Inflammatory macrophage (primary cell): ENCODE results near the gene SEMA3B.
"Not testable (repeated sequence)": the region's sequence is repeated elsewhere in the genome, so short reads cannot be mapped to it uniquely, and the experiment has no call there.

ENCODE experiments used
- DNase-seq, 2 donors: peaks; one replicate each; pipeline ENCODE4 v3.0.0-alpha.2; 2020 to 2022

SEMA3B gene

GRCh38 chr3:50294089-50294488 is 25.1 kb downstream of the SEMA3B start:
- DNase-seq, result no peak

GRCh38 chr3:50294492-50295403 is 25.8 kb downstream of the SEMA3B start:
- no peak for DNase-seq

DNA sequence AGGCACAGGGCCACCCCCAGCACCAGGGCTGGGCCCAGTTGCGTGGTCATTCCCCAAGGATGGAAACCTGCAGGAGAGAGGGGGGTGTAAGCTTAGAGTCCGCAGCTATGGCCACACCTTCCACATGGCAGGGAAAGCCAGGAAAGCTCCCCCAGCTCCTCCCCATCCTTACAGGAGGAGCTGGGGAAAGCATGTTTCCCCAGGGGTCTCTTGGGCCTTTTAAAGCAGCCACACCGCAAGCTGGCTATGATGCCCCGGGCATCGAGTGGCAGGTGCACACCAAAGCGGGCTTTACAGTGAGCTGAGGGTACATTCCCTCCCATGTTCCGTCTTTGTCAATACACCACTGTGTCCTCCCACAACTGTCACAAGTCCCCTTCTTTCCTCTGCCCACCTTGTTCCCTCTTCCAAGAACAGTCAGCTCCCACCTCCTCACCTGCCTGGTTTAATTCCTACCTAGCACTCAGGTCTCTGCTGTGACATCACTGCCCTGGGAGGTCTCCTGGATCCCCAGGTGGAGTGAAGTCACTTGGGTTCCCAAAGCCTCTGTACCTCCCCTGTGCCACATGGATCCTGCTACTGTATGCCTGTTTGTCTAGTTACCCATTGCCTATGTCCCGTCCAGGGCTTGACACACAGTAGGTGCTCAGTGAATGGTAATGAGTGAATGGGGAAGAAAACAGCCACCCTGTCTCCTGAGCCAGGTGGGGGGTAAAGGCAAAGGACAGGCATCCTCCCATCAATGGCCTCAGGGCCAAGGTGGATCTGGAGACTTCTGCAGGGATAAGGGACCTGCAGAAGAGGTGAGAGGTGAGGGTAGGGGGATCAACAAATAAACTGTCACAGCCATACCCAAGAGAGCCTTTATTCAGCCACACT is 26.8 kb downstream of the SEMA3B start:
- DNase-seq, result no peak

GRCh38 chr3:50296721-50297383 is 27.9 kb downstream of the SEMA3B start:
- DNase-seq, result no peak

GRCh38 chr3:50297384-50297775 is 28.4 kb downstream of the SEMA3B start:
- no peak for DNase-seq

GRCh38 chr3:50297896-50298725 is 29.2 kb downstream of the SEMA3B start:
- DNase-seq, result peak in 1 of 2 donors; percentile 27

- peak; percentile 99 to 100 for DNase-seq
These were observed 30.1 kb downstream of the SEMA3B start, which contains the start of the genes HYAL3 and NAA80 for GRCh38 chr3:50298836-50299637. TSS of gene HYAL3 (minus strand) at chr3:50299405. CDS start at chr3:50295602, 3,803 bp downstream. TSS of gene NAA80 (minus strand) at chr3:50299405. CDS start at chr3:50297463, 1,942 bp downstream.

DNA sequence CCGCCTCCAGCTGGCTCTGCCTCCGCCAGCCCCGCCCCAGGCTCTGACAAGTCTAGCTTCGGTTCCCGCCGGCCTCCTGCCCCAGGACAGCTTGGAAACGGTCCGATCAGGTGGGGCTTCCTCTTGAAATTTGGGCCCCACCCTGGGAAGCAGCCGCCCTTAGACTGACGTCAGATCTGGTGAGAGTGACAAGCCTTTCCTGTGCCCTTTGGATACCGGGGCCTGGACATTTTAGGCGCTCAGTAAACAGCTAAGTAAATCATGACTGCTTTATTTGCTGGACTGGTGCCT is 30.6 kb downstream of the SEMA3B start:
- DNase-seq, result no peak

DNA sequence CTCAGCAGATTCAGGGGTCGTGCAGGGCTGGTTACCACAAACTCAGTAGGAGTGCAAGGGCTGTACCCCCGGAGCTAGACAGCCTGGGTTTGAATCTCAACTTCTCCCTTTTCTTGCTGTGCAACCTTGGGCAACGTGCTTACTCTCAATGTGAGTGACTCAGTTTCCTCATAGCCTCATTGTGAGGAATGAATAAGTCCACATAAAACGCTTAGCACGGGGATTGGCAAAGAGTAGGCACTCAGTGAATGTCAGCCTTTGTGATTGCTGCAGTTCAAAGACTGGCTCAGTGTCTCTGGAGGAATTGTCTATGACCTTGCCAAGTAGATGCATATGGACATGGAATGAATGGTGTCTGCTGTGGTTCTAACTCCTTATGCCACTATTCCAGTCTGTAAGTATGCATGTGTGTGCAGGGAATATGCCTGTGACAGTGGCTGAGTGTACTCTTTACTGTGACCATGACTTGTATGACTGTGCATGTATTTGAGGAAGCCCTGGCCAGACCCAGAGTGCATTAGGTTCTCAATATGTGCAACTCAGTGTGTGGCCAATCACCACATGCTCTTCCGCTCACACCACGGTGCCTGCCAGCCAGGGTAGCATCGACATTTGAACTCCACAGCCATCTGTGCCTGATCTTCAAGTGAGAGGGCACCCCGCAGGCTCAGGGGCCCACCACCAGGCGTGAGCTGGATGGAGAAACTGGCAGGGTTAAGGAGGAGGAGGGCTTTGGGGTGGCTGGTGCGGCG is 31.2 kb downstream of the SEMA3B start:
- DNase-seq, result peak; percentile 91 to 93

DNA sequence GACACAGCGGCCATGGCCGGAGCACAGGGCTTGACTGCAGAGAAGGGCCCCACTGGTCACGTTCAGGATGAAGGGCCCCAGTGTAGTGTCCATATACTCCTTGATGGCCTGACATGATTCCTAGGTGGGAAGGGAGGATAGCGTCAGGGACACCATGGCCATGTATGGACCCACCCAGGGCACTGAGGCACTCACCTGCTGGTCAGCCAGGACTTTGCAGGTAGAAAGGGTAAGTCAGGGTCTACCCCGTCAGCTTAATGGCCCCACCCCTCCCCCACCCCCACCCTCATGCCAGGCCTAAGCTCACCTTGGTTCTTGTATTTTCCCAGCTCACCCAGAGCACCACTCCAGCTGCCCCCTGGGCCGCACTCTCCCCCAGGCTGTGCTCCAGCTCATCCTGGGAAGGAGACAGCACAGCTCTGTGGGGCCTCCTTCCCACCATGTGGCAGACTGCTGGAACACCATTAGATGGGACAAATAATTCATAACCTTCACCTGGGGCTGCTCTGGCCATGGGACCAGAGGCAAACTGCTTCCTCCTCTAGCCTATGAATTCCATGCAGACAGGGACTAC is 31.8 kb downstream of the SEMA3B start:
- DNase-seq, result no peak

- DNase-seq, result no peak
These were observed 33.4 kb downstream of the SEMA3B start for GRCh38 chr3:50302095-50303012.

- no peak for DNase-seq
These were observed 34.3 kb downstream of the SEMA3B start, which contains the start of gene HYAL1 for GRCh38 chr3:50303013-50303815. TSS of gene HYAL1 (minus strand) at chr3:50303574. CDS start at chr3:50302956, 618 bp downstream.

DNA sequence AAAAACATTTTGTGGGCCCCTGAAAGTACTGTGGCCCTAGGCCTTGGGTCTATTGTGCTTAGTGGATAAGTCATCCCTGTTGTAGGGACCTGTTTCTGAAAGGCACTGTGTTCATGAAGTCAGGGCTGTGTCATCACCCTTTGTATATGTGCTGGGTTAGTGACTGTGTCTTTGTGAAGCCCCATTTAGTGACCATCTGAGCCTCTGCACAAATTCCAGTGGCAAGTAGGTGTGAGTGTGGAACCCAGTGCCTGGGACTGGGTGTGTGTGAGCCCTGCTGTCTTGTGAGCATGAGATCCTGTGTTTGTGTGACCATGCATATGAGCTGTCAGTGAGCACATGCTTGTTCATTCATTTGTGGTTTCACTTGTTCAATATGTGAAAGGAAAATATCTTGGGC is 35.7 kb downstream of the SEMA3B start:
- no peak for DNase-seq

- DNase-seq, result not testable (repeated sequence)
These were observed 43.1 kb downstream of the SEMA3B start for GRCh38 chr3:50312041-50312440.

- DNase-seq, result no peak
These were observed 45.4 kb downstream of the SEMA3B start for GRCh38 chr3:50314342-50314741.

DNA sequence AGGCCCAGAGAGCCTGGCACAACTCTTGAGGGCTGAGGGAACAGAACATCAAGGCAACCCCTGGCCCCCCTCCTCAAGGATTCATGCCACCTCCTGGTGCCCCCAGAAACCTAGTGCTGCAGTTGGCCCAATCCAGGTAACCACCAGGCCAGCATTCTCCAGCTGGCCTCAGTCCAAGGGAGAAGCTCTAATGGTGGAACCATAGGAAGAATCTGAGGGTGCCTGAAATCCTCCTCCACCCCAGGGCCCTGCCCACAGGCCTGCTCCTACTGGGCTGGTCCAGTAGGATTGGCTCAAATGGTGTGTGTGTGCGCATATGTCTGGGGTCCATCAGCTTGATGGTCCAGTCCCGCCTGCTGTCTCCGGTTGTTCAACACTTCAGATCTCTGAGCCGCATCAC is 45.9 kb downstream of the SEMA3B start:
- no peak for DNase-seq

- no peak for DNase-seq
These were observed 47.8 kb downstream of the SEMA3B start for GRCh38 chr3:50316657-50317242.
